MCF 10A (cell line): ENCODE data around the gene RASSF8. TPM values are rescaled to one million over a fixed set of nuclear protein-coding genes. Genes with fewer than 3 reads are reported as not detected.

Experiments used
- BruUV-seq: library from RNA; stranded (reverse); fragments of 400-500 nt; replicated peaks from 2 replicates; lab custom pipeline; 2021; lab: Mats Ljungman, UMichigan
- CTCF ChIA-PET: fragments of 300-600 bp; sonication (Branson Sonifier 250); formaldehyde crosslinking; extraction: SDS; loops from one replicate; lab custom pipeline; 2021; ENCODE audit warnings: antibody characterized with exemption, inconsistent platforms; lab: Yijun Ruan, JAX
- POLR2A ChIA-PET: fragments of 300-600, 350-650 bp; sonication (Branson Sonifier 250); formaldehyde crosslinking; extraction: SDS; loops from one replicate; lab custom pipeline; 2020; ENCODE audit warnings: antibody characterized with exemption, inconsistent platforms; lab: Yijun Ruan, JAX
- DNase-seq: peaks from one replicate; pipeline ENCODE4 v3.0.0-alpha.2; 2018; ENCODE audit not compliant: unreplicated experiment
- H3K27ac Mint-ChIP-seq: one replicate; pipeline ENCODE4 v1.8.0; 2022; ENCODE audit warnings: mild to moderate bottlenecking, low read depth, mixed read lengths; ENCODE audit not compliant: unreplicated experiment
- H3K27me3 Mint-ChIP-seq: one replicate; pipeline ENCODE4 v1.8.0; 2022; ENCODE audit warnings: mixed read lengths; ENCODE audit not compliant: insufficient read depth, unreplicated experiment
- H3K36me3 Mint-ChIP-seq: one replicate; pipeline ENCODE4 v1.8.0; 2022; ENCODE audit warnings: mild to moderate bottlenecking, moderate library complexity, mixed read lengths; ENCODE audit not compliant: insufficient read depth, unreplicated experiment
- H3K4me1 Mint-ChIP-seq: one replicate; pipeline ENCODE4 v1.8.0; 2022; ENCODE audit warnings: mixed read lengths; ENCODE audit not compliant: insufficient read depth, unreplicated experiment
- H3K4me3 Mint-ChIP-seq: one replicate; pipeline ENCODE4 v1.8.0; 2022; ENCODE audit warnings: mild to moderate bottlenecking, moderate library complexity, mixed read lengths; ENCODE audit not compliant: unreplicated experiment
- H3K9me3 Mint-ChIP-seq: one replicate; pipeline ENCODE4 v1.8.0; 2022; ENCODE audit warnings: mixed read lengths; ENCODE audit not compliant: unreplicated experiment
- intact Hi-C: fragments of 100-400 bp; cut with micrococcal nuclease; formaldehyde crosslinking; loops from 2 replicates; pipeline ENCODE4 v1.14.1; 2022
- total RNA-seq: library from RNA; stranded (reverse); gene quantifications from 2 replicates; pipeline ENCODE4 v1.2.3, GENCODE V29; 2022
- TF ChIP-seq, protein P1 (sequence below): fragments of 200-600 bp; IDR thresholded peaks from one replicate; pipeline ENCODE4 v1.8.0; 2022; ENCODE audit warnings: antibody characterized with exemption, mild to moderate bottlenecking; ENCODE audit not compliant: unreplicated experiment

Gene RASSF8
- total RNA-seq, 1 experiment from 2014 or later, result 52.9 TPM

GRCh38 chr12:25962932-25963525 is 4.5 kb downstream of the RASSF8 start:
- BruUV-seq, result no TSS peak
- no peak for DNase-seq
- Mint-ChIP-seq H3K9me3 (no peaks in the 10 kb centered on the region), H3K36me3 (peaks cover 8% of the 10 kb centered on the region), H3K27me3 (no peaks in the 10 kb centered on the region), H3K4me1 (peaks cover 35% of the 10 kb centered on the region), H3K4me3 (no peak overlapping the region), H3K27ac (no peak overlapping the region)
- ChIA-PET POLR2A (interaction anchor here (0.9 to 1.9 kb wide), 3 partner anchors 12 to 51 kb away, joined by 3 to 4 read pairs (median 3); no protein-coding TSS in a partner anchor), CTCF (interaction anchor here (0.6 to 1.8 kb wide), 10 partner anchors 12 to 526 kb away, joined by 3 to 10 read pairs (median 4); no protein-coding TSS in a partner anchor)
- TF ChIP-seq, protein P1, sequence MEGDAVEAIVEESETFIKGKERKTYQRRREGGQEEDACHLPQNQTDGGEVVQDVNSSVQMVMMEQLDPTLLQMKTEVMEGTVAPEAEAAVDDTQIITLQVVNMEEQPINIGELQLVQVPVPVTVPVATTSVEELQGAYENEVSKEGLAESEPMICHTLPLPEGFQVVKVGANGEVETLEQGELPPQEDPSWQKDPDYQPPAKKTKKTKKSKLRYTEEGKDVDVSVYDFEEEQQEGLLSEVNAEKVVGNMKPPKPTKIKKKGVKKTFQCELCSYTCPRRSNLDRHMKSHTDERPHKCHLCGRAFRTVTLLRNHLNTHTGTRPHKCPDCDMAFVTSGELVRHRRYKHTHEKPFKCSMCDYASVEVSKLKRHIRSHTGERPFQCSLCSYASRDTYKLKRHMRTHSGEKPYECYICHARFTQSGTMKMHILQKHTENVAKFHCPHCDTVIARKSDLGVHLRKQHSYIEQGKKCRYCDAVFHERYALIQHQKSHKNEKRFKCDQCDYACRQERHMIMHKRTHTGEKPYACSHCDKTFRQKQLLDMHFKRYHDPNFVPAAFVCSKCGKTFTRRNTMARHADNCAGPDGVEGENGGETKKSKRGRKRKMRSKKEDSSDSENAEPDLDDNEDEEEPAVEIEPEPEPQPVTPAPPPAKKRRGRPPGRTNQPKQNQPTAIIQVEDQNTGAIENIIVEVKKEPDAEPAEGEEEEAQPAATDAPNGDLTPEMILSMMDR, result no peak
- intact Hi-C loops, result no loop called here

- H3K9me3 Mint-ChIP-seq, result no peaks in the 10 kb centered on the region
- H3K4me3 Mint-ChIP-seq, result no peak overlapping the region
- H3K36me3 Mint-ChIP-seq, result peaks cover 8% of the 10 kb centered on the region
- POLR2A ChIA-PET, result no interaction called here
- H3K4me1 Mint-ChIP-seq, result peaks cover 46% of the 10 kb centered on the region
- no peak for DNase-seq
- intact Hi-C loops, result no loop called here
- H3K27me3 Mint-ChIP-seq, result no peaks in the 10 kb centered on the region
- TF ChIP-seq, protein P1, result no peak
- no peak overlapping the region for H3K27ac Mint-ChIP-seq
- no TSS peak for BruUV-seq
- CTCF ChIA-PET, result interaction anchor here (0.6 to 0.7 kb wide), 2 partner anchors 286 to 385 kb away, joined by 3 to 4 read pairs; no protein-coding TSS in a partner anchor
Measured at GRCh38 chr12:25965682-25966081, 7.2 kb downstream of the RASSF8 start.

- DNase-seq, result no peak
- intact Hi-C loops, result loop anchor here (5.0 kb wide), 1 partner anchor 682 kb away; no protein-coding TSS in a partner anchor
- H3K4me1 Mint-ChIP-seq, result peaks cover 53% of the 10 kb centered on the region
- CTCF ChIA-PET, result interaction anchor here (1.1 kb wide), 1 partner anchor 59 kb away, joined by 4 read pairs; no protein-coding TSS in a partner anchor
- POLR2A ChIA-PET, result no interaction called here
- no peaks in the 10 kb centered on the region for H3K27me3 Mint-ChIP-seq
- no peak overlapping the region for H3K4me3 Mint-ChIP-seq
- no peak overlapping the region for H3K27ac Mint-ChIP-seq
- peaks cover 8% of the 10 kb centered on the region for H3K36me3 Mint-ChIP-seq
- no peaks in the 10 kb centered on the region for H3K9me3 Mint-ChIP-seq
- TF ChIP-seq, protein P1, result no peak
- no TSS peak for BruUV-seq
Measured at GRCh38 chr12:25970082-25970481, 11.6 kb downstream of the RASSF8 start.

DNA sequence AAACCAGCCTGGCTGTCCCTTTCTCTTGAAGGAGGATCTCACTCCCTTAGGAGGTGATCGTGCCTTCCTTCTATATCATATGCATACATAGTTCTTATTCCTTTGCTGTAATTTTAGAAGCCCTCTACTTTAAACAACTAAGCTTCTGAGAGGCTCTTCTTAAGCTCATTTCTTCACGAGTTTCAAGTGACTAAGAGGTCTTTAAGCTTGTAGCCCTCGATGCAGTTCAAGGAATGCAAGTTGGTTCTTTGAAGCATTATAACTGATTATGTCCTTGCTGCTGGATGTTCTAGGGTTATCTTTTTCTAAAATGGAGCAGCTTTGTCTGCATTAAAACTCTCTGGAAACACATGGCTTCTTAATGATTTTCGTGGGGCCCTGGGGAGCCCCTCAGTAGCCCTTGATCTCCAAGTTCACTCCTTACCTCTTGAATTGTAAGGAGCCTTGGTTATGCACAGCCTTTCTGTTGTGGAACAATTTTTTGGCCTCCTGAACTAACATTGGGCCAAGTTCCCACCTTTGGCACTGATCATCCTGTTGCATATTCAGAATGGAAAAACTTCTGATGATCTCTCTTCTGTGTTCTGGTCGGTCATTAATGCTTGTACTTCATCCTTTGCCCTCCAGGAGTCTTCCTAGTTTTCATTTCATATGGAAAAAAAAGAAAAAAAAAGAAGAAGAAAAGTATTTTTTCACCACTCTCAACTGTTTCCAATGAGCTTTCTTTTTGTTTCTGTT is 12.6 kb downstream of the RASSF8 start:
- BruUV-seq, result no TSS peak
- no peaks in the 10 kb centered on the region for H3K36me3 Mint-ChIP-seq
- TF ChIP-seq, protein P1, result no peak
- peaks cover 61% of the 10 kb centered on the region for H3K4me1 Mint-ChIP-seq
- no peaks in the 10 kb centered on the region for H3K9me3 Mint-ChIP-seq
- intact Hi-C loops, result loop anchor here (5.0 kb wide), 1 partner anchor 681 kb away; no protein-coding TSS in a partner anchor
- H3K4me3 Mint-ChIP-seq, result no peak overlapping the region
- peak overlapping the region; percentile 42 for H3K27ac Mint-ChIP-seq
- no peak for DNase-seq
- no peaks in the 10 kb centered on the region for H3K27me3 Mint-ChIP-seq
- ChIA-PET CTCF (interaction anchor here (0.5 to 0.7 kb wide), 5 partner anchors 12 to 741 kb away, joined by 3 to 4 read pairs (median 3); no protein-coding TSS in a partner anchor), POLR2A (interaction anchor here (0.6 to 3.1 kb wide), 2 partner anchors 12 to 33 kb away, joined by 3 to 16 read pairs; partner anchors contain the start of gene RASSF8)
